HEK293 (cell line): ENCODE data around the gene ATAD1.

Experiments
- CTCF ChIA-PET: fragments of 350-600 bp; formaldehyde crosslinking; extraction: SDS; loops from one replicate; lab custom pipeline; 2021; ENCODE audit warnings: antibody characterized with exemption; lab: Yijun Ruan, JAX
- POLR2A ChIA-PET: fragments of 300-600 bp; formaldehyde crosslinking; extraction: SDS; loops from one replicate; lab custom pipeline; 2020; ENCODE audit warnings: antibody characterized with exemption, inconsistent platforms; lab: Yijun Ruan, JAX
- H3K27ac ChIP-seq: fragments of 200-500 bp; sonication (Bioruptor generic); 2 replicates; pipeline ENCODE4 v1.5.1; 2014; ENCODE audit warnings: low read depth, low read length, control low read depth, inconsistent platforms; ENCODE audit errors: extremely low read depth
- H3K36me3 ChIP-seq, 2 experiments: fragments of 200-500 bp in 1 of 2; sonication (Bioruptor generic) in 1 of 2; 1 replicate in 1 of 2; 2 replicates in 1 of 2; pipeline ENCODE4 v1.5.1; 2014 to 2017; ENCODE audit warnings: inconsistent platforms in 2 of 2, low read length in 2 of 2; ENCODE audit not compliant: control insufficient read depth in 2 of 2, insufficient read depth in 1 of 2
- H3K4me1 ChIP-seq: fragments of 200-500 bp; sonication (Bioruptor generic); 2 replicates; pipeline ENCODE4 v1.5.1; 2014; ENCODE audit warnings: mild to moderate bottlenecking, low read length, inconsistent platforms; ENCODE audit not compliant: control insufficient read depth, insufficient read depth
- H3K4me3 ChIP-seq: 2 replicates; pipeline ENCODE4 v1.5.1; 2011; ENCODE audit warnings: low read depth, mild to moderate bottlenecking, control low read depth, low read length, moderate library complexity
- H3K9me3 ChIP-seq: fragments of 200-500 bp; sonication (Bioruptor generic); 2 replicates; pipeline ENCODE4 v1.5.1; 2014; ENCODE audit warnings: low read depth, low read length, inconsistent platforms; ENCODE audit not compliant: control insufficient read depth, insufficient read depth
- MEIS1 ChIP-seq: sonication (generic); formaldehyde crosslinking; IDR thresholded peaks from 2 replicates; pipeline ENCODE4 v1.8.1; 2022; ENCODE audit warnings: missing genetic modification reagents, mild to moderate bottlenecking, borderline replicate concordance
- PRDM6 ChIP-seq: fragments of 450-650 bp; formaldehyde crosslinking; IDR thresholded peaks from 2 replicates; pipeline ENCODE4 v1.5.1; 2017; ENCODE audit warnings: missing biosample characterization, missing genetic modification characterization
- TRIM28 ChIP-seq: IDR thresholded peaks from 2 replicates; pipeline ENCODE4 v1.6.1; 2011; ENCODE audit warnings: low read length, control low read depth, borderline replicate concordance
- ZBTB17 ChIP-seq: fragments of 450-650 bp; formaldehyde crosslinking; IDR thresholded peaks from 2 replicates; pipeline ENCODE4 v1.5.1; 2016; ENCODE audit warnings: missing biosample characterization, missing genetic modification characterization
- ZEB2 ChIP-seq: fragments of 450-650 bp; formaldehyde crosslinking; IDR thresholded peaks from 2 replicates; pipeline ENCODE4 v1.5.1; 2016; ENCODE audit warnings: missing biosample characterization, missing genetic modification characterization
- ZIC2 ChIP-seq: fragments of 450-650 bp; formaldehyde crosslinking; IDR thresholded peaks from 2 replicates; pipeline ENCODE4 v1.5.1; 2016; ENCODE audit warnings: missing biosample characterization, missing genetic modification characterization
- ZNF155 ChIP-seq: fragments of 450-650 bp; formaldehyde crosslinking; IDR thresholded peaks from 2 replicates; pipeline ENCODE4 v1.5.1; 2016; ENCODE audit warnings: missing biosample characterization, missing genetic modification characterization
- ZNF157 ChIP-seq: fragments of 450-650 bp; formaldehyde crosslinking; IDR thresholded peaks from 2 replicates; pipeline ENCODE4 v1.5.1; 2016; ENCODE audit warnings: missing biosample characterization, missing genetic modification characterization
- ZNF239 ChIP-seq: fragments of 450-650 bp; formaldehyde crosslinking; IDR thresholded peaks from 2 replicates; pipeline ENCODE4 v1.5.1; 2016; ENCODE audit warnings: missing biosample characterization, missing genetic modification characterization
- ZNF24 ChIP-seq: fragments of 450-650 bp; formaldehyde crosslinking; IDR thresholded peaks from 2 replicates; pipeline ENCODE4 v1.5.1; 2016; ENCODE audit warnings: missing biosample characterization, missing genetic modification characterization
- ZNF404 ChIP-seq: fragments of 450-650 bp; formaldehyde crosslinking; IDR thresholded peaks from 2 replicates; pipeline ENCODE4 v1.5.1; 2017; ENCODE audit warnings: missing biosample characterization, missing genetic modification characterization
- ZNF488 ChIP-seq: fragments of 450-650 bp; formaldehyde crosslinking; IDR thresholded peaks from 2 replicates; pipeline ENCODE4 v1.5.1; 2016; ENCODE audit warnings: missing biosample characterization, missing genetic modification characterization
- ZNF513 ChIP-seq: fragments of 450-650 bp; IDR thresholded peaks from 2 replicates; pipeline ENCODE4 v1.5.1; 2018; ENCODE audit warnings: missing biosample characterization, missing genetic modification characterization
- ZNF561 ChIP-seq: fragments of 450-650 bp; IDR thresholded peaks from 2 replicates; pipeline ENCODE4 v1.5.1; 2018; ENCODE audit warnings: missing biosample characterization, missing genetic modification characterization, borderline replicate concordance
- ZNF621 ChIP-seq: fragments of 450-650 bp; formaldehyde crosslinking; IDR thresholded peaks from 2 replicates; pipeline ENCODE4 v1.5.1; 2017; ENCODE audit warnings: missing biosample characterization, missing genetic modification characterization
- ZNF624 ChIP-seq: fragments of 450-650 bp; formaldehyde crosslinking; IDR thresholded peaks from 2 replicates; pipeline ENCODE4 v1.5.1; 2017; ENCODE audit warnings: missing biosample characterization, missing genetic modification characterization
- ZNF629 ChIP-seq: fragments of 450-650 bp; formaldehyde crosslinking; IDR thresholded peaks from 2 replicates; pipeline ENCODE4 v1.5.1; 2017; ENCODE audit warnings: missing biosample characterization, missing genetic modification characterization
- ZNF664 ChIP-seq: fragments of 450-650 bp; formaldehyde crosslinking; IDR thresholded peaks from 2 replicates; pipeline ENCODE4 v1.5.1; 2016; ENCODE audit warnings: missing biosample characterization, missing genetic modification characterization
- ZNF747 ChIP-seq: fragments of 450-650 bp; formaldehyde crosslinking; IDR thresholded peaks from 2 replicates; pipeline ENCODE4 v1.5.1; 2016; ENCODE audit warnings: missing biosample characterization, missing genetic modification characterization
- ZSCAN23 ChIP-seq: fragments of 450-650 bp; formaldehyde crosslinking; IDR thresholded peaks from 2 replicates; pipeline ENCODE4 v1.5.1; 2016; ENCODE audit warnings: missing biosample characterization, missing genetic modification characterization

Gene ATAD1

GRCh38 chr10:87757685-87758084, 60.3 kb downstream of the ATAD1 start:
- Histone ChIP-seq H3K36me3 (peaks cover 17 to 42% of the 10 kb centered on the region in 2 experiments), H3K4me1 (peaks cover 8% of the 10 kb centered on the region; the same call in 1 of the 2 replicates), H3K9me3 (no peaks in the 10 kb centered on the region), H3K4me3 (no peak overlapping the region), H3K27ac (no peak overlapping the region)
- TF ChIP-seq ZEB2 (tag by site-specific recombination) (no peak), ZNF404 (tag by site-specific recombination) (no peak), ZNF621 (tag by site-specific recombination) (no peak), ZNF747 (tag by site-specific recombination) (no peak), ZNF513 (tag by site-specific recombination) (no peak), ZNF488 (tag by site-specific recombination) (no peak)
- POLR2A ChIA-PET = no interaction called here
- CTCF ChIA-PET = interaction anchor here (0.7 to 0.8 kb wide), 3 partner anchors 13 to 15 kb away, joined by 3 to 4 read pairs (median 4); no protein-coding TSS in a partner anchor

GRCh38 chr10:87753995-87754866, 63.8 kb downstream of the ATAD1 start:
- POLR2A ChIA-PET = no interaction called here
- Histone ChIP-seq H3K27ac (no peak overlapping the region), H3K36me3 (peaks cover 22 to 40% of the 10 kb centered on the region in 2 experiments)
- TF ChIP-seq ZNF239 = no peak
- no peak for TF ChIP-seq ZBTB17 (tag by site-specific recombination)
- TF ChIP-seq, all 188 proteins: peak for 0
- CTCF ChIA-PET = no interaction called here
- H3K4me3 ChIP-seq = no peak overlapping the region
- no peaks in the 10 kb centered on the region; the same call in 1 of the 2 replicates for H3K4me1 ChIP-seq
- no peaks in the 10 kb centered on the region for H3K9me3 ChIP-seq

GRCh38 chr10:87752566-87752965, 65.5 kb downstream of the ATAD1 start:
- Histone ChIP-seq H3K4me1 (no peaks in the 10 kb centered on the region), H3K36me3 (peaks cover 22 to 38% of the 10 kb centered on the region in 2 experiments), H3K27ac (no peak overlapping the region), H3K9me3 (no peaks in the 10 kb centered on the region), H3K4me3 (no peak overlapping the region)
- TF ChIP-seq PRDM6 (tag by site-specific recombination) = 0 out of 2 replicates have a peak, but pooled peaks have one; percentile 14
- no peak for TF ChIP-seq ZIC2 (tag by site-specific recombination)
- TF ChIP-seq MEIS1 (CRISPR knock-in tag) = no peak
- peak; percentile 28; the same call in 1 of the 2 replicates for TF ChIP-seq ZNF664
- no peak for TF ChIP-seq ZNF629 (tag by site-specific recombination)
- TF ChIP-seq TRIM28 = no peak
- TF ChIP-seq ZNF157 (tag by site-specific recombination) = no peak
- TF ChIP-seq ZSCAN23 = no peak
- TF ChIP-seq ZNF624 (tag by site-specific recombination) = no peak
- no peak for TF ChIP-seq ZNF155 (tag by site-specific recombination)
- 0 out of 2 replicates have a peak, but pooled peaks have one; percentile 14 for TF ChIP-seq ZNF24 (tag by site-specific recombination)
- no peak for TF ChIP-seq ZNF561 (tag by site-specific recombination)
- ChIA-PET POLR2A (no interaction called here), CTCF (no interaction called here)
